ENCODE data around the gene NTN3. TPM values are rescaled to one million over a fixed set of nuclear protein-coding genes. Genes with fewer than 3 reads are reported as not detected.

NTN3 gene
- total and polyA plus RNA-seq, 10 donors = 0.03 to 0.28 (median 0.13) TPM; not detected in 5

- no peak for TF ChIP-seq POLR2A (IDR thresholded peaks at IDR 0.05)
- peak in 2 of 3 donors; percentile 29 to 32 for TF ChIP-seq POLR2AphosphoS5 (IDR thresholded peaks at IDR 0.05)
- peak in 6 of 11 experiments; percentile 20 to 63 (median 57) for TF ChIP-seq CTCF (IDR thresholded peaks at IDR 0.05 in 8 of 11, conservative IDR thresholded peaks at IDR 0.05 in 3 of 11)
- Histone ChIP-seq H3K27ac (peak overlapping the region; percentile 79 to 93 (median 86)), H3K4me1 (peaks cover 8 to 77% (median 54%) of the 10 kb centered on the region in 6 donors), H3K4me3 (peak overlapping the region; percentile 64 to 93 (median 70)), H3K9me3 (no peaks in the 10 kb centered on the region), H3K36me3 (peaks cover 0 to under 1% (median 0%) of the 10 kb centered on the region in 6 donors), H3K27me3 (replicated peaks in 1 of 7) (peaks cover 0 to 52% (median 44%) of the 10 kb centered on the region in 7 donors)
- intact Hi-C loops (cut with DNase I; ENCODE audit: low total_unique reads) = no loop called here
- DNase-seq = peak; percentile 90
- 0 to 1% (median 0%) methylated on average over 32 to 100 of the region's 100 CpGs for WGBS, 5 donors
These were observed 3.1 kb downstream of the NTN3 start for GRCh38 chr16:2473999-2474876.

GRCh38 chr16:2474877-2475412 lies 3.8 kb downstream of the NTN3 start, which contains the start of gene TBC1D24:
Gene TBC1D24 (plus strand): TSS chr16:2475127. CDS start chr16:2496149, 21,022 bp downstream.
- Histone ChIP-seq H3K4me1 (peaks cover 7 to 70% (median 48%) of the 10 kb centered on the region in 6 donors), H3K27ac (peak within 1 kb of the TSS; percentile 79 to 93 (median 86)), H3K36me3 (peaks cover 0 to 4% (median 0%) of the 10 kb centered on the region in 6 donors), H3K4me3 (peak within 1 kb of the TSS; percentile 64 to 93 (median 70)), H3K27me3 (replicated peaks in 1 of 7) (peaks cover 0 to 45% (median 37%) of the 10 kb centered on the region in 7 donors), H3K9me3 (no peaks in the 10 kb centered on the region)
- DNase-seq = peak; percentile 97
- 0 to 3% (median 1%) methylated on average over 6 to 77 of the region's 77 CpGs for WGBS, 5 donors
- intact Hi-C loops (cut with DNase I; ENCODE audit: low total_unique reads) = no loop called here
- TF ChIP-seq POLR2AphosphoS5 (IDR thresholded peaks at IDR 0.05) = peak; percentile 85 to 90 (median 86)
- no peak for TF ChIP-seq CTCF (IDR thresholded peaks at IDR 0.05 in 8 of 11, conservative IDR thresholded peaks at IDR 0.05 in 3 of 11)
- TF ChIP-seq POLR2A (IDR thresholded peaks at IDR 0.05) = peak in 1 of 3 donors; percentile 43

GRCh38 chr16:2475413-2476344 lies 4.6 kb downstream of the NTN3 start:
- peaks cover 7 to 62% (median 45%) of the 10 kb centered on the region in 6 donors for H3K4me1 ChIP-seq
- peaks cover 0 to 8% (median 0%) of the 10 kb centered on the region in 6 donors for H3K36me3 ChIP-seq
- H3K27ac ChIP-seq = peak overlapping the region in 5 of 8 donors; percentile 27 to 93 (median 88)
- peaks cover 0 to 38% (median 30%) of the 10 kb centered on the region in 7 donors for H3K27me3 ChIP-seq (replicated peaks in 1 of 7)
- peak; percentile 84 for DNase-seq
- TF ChIP-seq CTCF (IDR thresholded peaks at IDR 0.05 in 8 of 11, conservative IDR thresholded peaks at IDR 0.05 in 3 of 11) = no peak
- no peak for TF ChIP-seq POLR2A (IDR thresholded peaks at IDR 0.05)
- TF ChIP-seq POLR2AphosphoS5 (IDR thresholded peaks at IDR 0.05) = no peak
- H3K4me3 ChIP-seq = peak overlapping the region; percentile 55 to 93 (median 69)
- no peaks in the 10 kb centered on the region for H3K9me3 ChIP-seq
- WGBS, 5 donors = 14 to 25% (median 17%) methylated on average over 28 to 55 of the region's 55 CpGs
- intact Hi-C loops (cut with DNase I; ENCODE audit: low total_unique reads) = no loop called here
